H1 (cell line): ENCODE results near the gene LDLRAD3. TPM values are rescaled to one million over a fixed set of nuclear protein-coding genes. Genes with fewer than 3 reads are reported as not detected.
A peak's percentile ranks its signal among the peaks of the same experiment; 100 is the strongest.

Source experiments
- CTCF ChIA-PET: fragments of 300-600 bp; sonication (Branson Sonifier 250); formaldehyde crosslinking; loops from one replicate; lab custom pipeline; 2021; ENCODE audit not compliant: partially characterized antibody; lab: Charles Lee
- POLR2A ChIA-PET: fragments of 300-600 bp; sonication (Branson Sonifier 250); formaldehyde crosslinking; loops from one replicate; lab custom pipeline; 2021; ENCODE audit warnings: inconsistent platforms; ENCODE audit not compliant: partially characterized antibody; lab: Charles Lee
- DNase-seq, 2 experiments: peaks; one replicate each; pipeline versions ENCODE4 v3.0.0 to v3.0.0-alpha.2; 2010 to 2022; ENCODE audit warnings: low spot score in 2 of 2, low read depth in 1 of 2, mixed read lengths in 1 of 2
- FAIRE-seq: peaks from 2 replicates; lab custom pipeline; 2011; peaks lifted over from hg19 to GRCh38; lab: Jason Lieb, UNC
- H2AFZ ChIP-seq: 2 replicates; pipeline ENCODE4 v1.8.1; 2012; ENCODE audit warnings: low read length, inconsistent platforms
- H2AK5ac ChIP-seq: 2 replicates; pipeline ENCODE4 v1.6.1; 2013; ENCODE audit warnings: low read depth, low read length
- H2BK120ac ChIP-seq: replicated peaks from 2 replicates; pipeline ENCODE3; 2013; ENCODE audit warnings: low read depth, low read length, inconsistent platforms
- H2BK12ac ChIP-seq: 2 replicates; pipeline ENCODE4 v1.6.1; 2013; ENCODE audit warnings: low read depth, low read length
- H2BK15ac ChIP-seq: 2 replicates; pipeline ENCODE4 v1.6.1; 2013; ENCODE audit warnings: low read length
- H2BK20ac ChIP-seq: 2 replicates; pipeline ENCODE4 v1.6.1; 2013; ENCODE audit warnings: low read length
- H2BK5ac ChIP-seq: 2 replicates; pipeline ENCODE4 v1.6.1; 2013; ENCODE audit warnings: low read depth, low read length
- H3K14ac ChIP-seq: 2 replicates; pipeline ENCODE4 v1.6.1; 2013; ENCODE audit warnings: inconsistent platforms; ENCODE audit not compliant: insufficient read length
- H3K18ac ChIP-seq: 2 replicates; pipeline ENCODE4 v1.6.1; 2013; ENCODE audit warnings: low read length; ENCODE audit errors: extremely low read depth
- H3K23ac ChIP-seq: 2 replicates; pipeline ENCODE4 v1.6.1; 2013; ENCODE audit warnings: inconsistent platforms; ENCODE audit not compliant: insufficient read length
- H3K23me2 ChIP-seq: 2 replicates; pipeline ENCODE4 v1.6.1; 2013; ENCODE audit warnings: low read depth, low read length
- H3K27ac ChIP-seq: 2 replicates; pipeline ENCODE4 v1.6.1; 2011; ENCODE audit warnings: low read depth, low read length, inconsistent platforms
- H3K27me3 ChIP-seq, 4 experiments: replicated peaks in 1 of 4; 1 replicate in 1 of 4; 2 replicates in 3 of 4; pipeline versions ENCODE4 v1.6.1 to v1.8.1; 2011 to 2013; ENCODE audit warnings: low read length in 3 of 4, mild to moderate bottlenecking in 3 of 4, inconsistent platforms in 2 of 4, mixed read lengths in 2 of 4, moderate library complexity in 1 of 4; ENCODE audit not compliant: control insufficient read depth in 3 of 4, insufficient read depth in 3 of 4; ENCODE audit errors: extremely low read depth in 1 of 4
- H3K36me3 ChIP-seq, 4 experiments: 2 replicates each; pipeline versions ENCODE4 v1.6.1 to v1.8.1; 2011 to 2013; ENCODE audit warnings: mild to moderate bottlenecking in 4 of 4, low read length in 3 of 4, moderate library complexity in 2 of 4, control low read depth in 1 of 4, inconsistent platforms in 1 of 4; ENCODE audit not compliant: insufficient read depth in 4 of 4, control insufficient read depth in 2 of 4
- H3K4ac ChIP-seq: replicated peaks from 2 replicates; pipeline ENCODE3; 2013; ENCODE audit warnings: low read length, low read depth, mixed read lengths, inconsistent platforms; ENCODE audit not compliant: insufficient read length
- H3K4me1 ChIP-seq, 4 experiments: replicated peaks in 1 of 4; 1 replicate in 1 of 4; 2 replicates in 3 of 4; pipeline versions ENCODE4 v1.6.1 to v1.8.1; 2011 to 2013; ENCODE audit warnings: low read length in 3 of 4, inconsistent platforms in 2 of 4, mixed read lengths in 1 of 4; ENCODE audit not compliant: insufficient read depth in 4 of 4, control insufficient read depth in 3 of 4
- H3K4me2 ChIP-seq, 2 experiments: 2 replicates each; pipeline versions ENCODE4 v1.6.1 to v1.8.1; 2011 to 2013; ENCODE audit warnings: low read depth in 2 of 2, low read length in 2 of 2, control low read depth in 1 of 2, inconsistent platforms in 1 of 2, mild to moderate bottlenecking in 1 of 2; ENCODE audit not compliant: insufficient read depth in 1 of 2
- H3K4me3 ChIP-seq, 4 experiments: fragments of 200-600, 300-600 bp in 1 of 4; sonication (generic), shearing (Covaris generic), sonication (Bioruptor Twin) in 1 of 4; 2 replicates each; pipeline versions ENCODE4 v1.5.1 to v1.8.1; 2011 to 2016; ENCODE audit warnings: low read length in 4 of 4, low read depth in 3 of 4, control low read depth in 2 of 4, inconsistent platforms in 2 of 4, mild to moderate bottlenecking in 2 of 4, mixed read lengths in 1 of 4, moderate library complexity in 1 of 4; ENCODE audit not compliant: insufficient read depth in 2 of 4; ENCODE audit errors: extremely low read depth in 1 of 4
- H3K56ac ChIP-seq: replicated peaks from 2 replicates; pipeline ENCODE3; 2013; ENCODE audit warnings: low read depth, mild to moderate bottlenecking, mixed read lengths, low read length, inconsistent platforms; ENCODE audit not compliant: insufficient read length
- H3K79me1 ChIP-seq: 2 replicates; pipeline ENCODE4 v1.6.1; 2013; ENCODE audit warnings: low read depth, low read length, control low read depth
- H3K79me2 ChIP-seq, 2 experiments: 2 replicates each; pipeline versions ENCODE4 v1.6.1 to v1.8.1; 2012 to 2013; ENCODE audit warnings: low read length in 2 of 2, mild to moderate bottlenecking in 2 of 2, inconsistent platforms in 1 of 2; ENCODE audit not compliant: insufficient read depth in 2 of 2, control insufficient read depth in 1 of 2
- H3K9ac ChIP-seq, 4 experiments: replicated peaks in 1 of 4; 1 replicate in 1 of 4; 2 replicates in 3 of 4; pipeline versions ENCODE4 v1.6.1 to v1.8.1; 2011 to 2013; ENCODE audit warnings: low read depth in 3 of 4, low read length in 3 of 4, control low read depth in 2 of 4, mild to moderate bottlenecking in 2 of 4, moderate library complexity in 2 of 4, inconsistent platforms in 1 of 4; ENCODE audit errors: extremely low read depth in 1 of 4
- H3K9me3 ChIP-seq, 2 experiments: 2 replicates each; pipeline versions ENCODE4 v1.6.1 to v1.8.1; 2012 to 2013; ENCODE audit warnings: mild to moderate bottlenecking in 2 of 2, moderate library complexity in 2 of 2, control low read depth in 1 of 2, inconsistent platforms in 1 of 2, low read depth in 1 of 2, low read length in 1 of 2, mixed read lengths in 1 of 2; ENCODE audit not compliant: insufficient read depth in 2 of 2
- H4K20me1 ChIP-seq, 2 experiments: replicated peaks in 1 of 2; 2 replicates each; pipeline versions ENCODE3 to v1.8.1; 2011 to 2013; ENCODE audit warnings: inconsistent platforms in 2 of 2, low read length in 2 of 2, mild to moderate bottlenecking in 1 of 2; ENCODE audit not compliant: insufficient read depth in 2 of 2, control insufficient read depth in 1 of 2
- H4K5ac ChIP-seq: 2 replicates; pipeline ENCODE4 v1.6.1; 2013; ENCODE audit warnings: low read length, low read depth, mixed read lengths, inconsistent platforms; ENCODE audit not compliant: insufficient read length
- H4K8ac ChIP-seq: 2 replicates; pipeline ENCODE4 v1.8.0; 2013; ENCODE audit warnings: mild to moderate bottlenecking, moderate library complexity, low read length, inconsistent platforms; ENCODE audit not compliant: insufficient read depth; ENCODE audit errors: extremely low read depth
- H4K91ac ChIP-seq: replicated peaks from 2 replicates; pipeline ENCODE3; 2013; ENCODE audit warnings: low read length, mixed read lengths, inconsistent platforms; ENCODE audit not compliant: insufficient read length
- BRCA1 ChIP-seq: IDR thresholded peaks from 2 replicates; pipeline ENCODE4 v1.6.1; 2012; ENCODE audit warnings: low read depth, low read length, improper control_type of control experiment
- POLR2A ChIP-seq, 2 experiments: IDR thresholded peaks; 1 replicate in 1 of 2; 2 replicates in 1 of 2; pipeline ENCODE4 v1.6.1; 2011; ENCODE audit warnings: low read depth in 2 of 2, low read length in 2 of 2, mild to moderate bottlenecking in 2 of 2; ENCODE audit errors: control extremely low read depth in 1 of 2
- TCF12 ChIP-seq: IDR thresholded peaks from 2 replicates; pipeline ENCODE4 v1.6.1; 2011; ENCODE audit warnings: low read depth, mild to moderate bottlenecking, low read length
- whole genome bisulfite sequencing, 2 experiments: shearing (Covaris generic) in 1 of 2; methylation state at CpG; one replicate each; pipeline versions ENCODE4 v1.1.6 to v1.1.7; 2013 to 2015; ENCODE audit warnings: low lambda C conversion rate in 2 of 2, mixed read lengths in 2 of 2, inconsistent platforms in 1 of 2, low coverage in 1 of 2, missing lambda C conversion rate in 1 of 2; ENCODE audit not compliant: insufficient replicate concordance in 2 of 2, insufficient coverage in 1 of 2, insufficient read length in 1 of 2; ENCODE audit errors: extremely low coverage in 1 of 2, missing lambda C conversion rate in 1 of 2; 5-methylcytosine and 5-hydroxymethylcytosine counted together
- polyA plus RNA-seq, 7 experiments: library from polyadenylated mRNA; depleted of rRNA in 3 of 7; stranded (reverse) in 5 of 7; unstranded in 2 of 7; fragments of >200 nt in 5 of 7; fragments of 200-250 nt in 2 of 7; gene quantifications; 1 replicate in 5 of 7; 2 replicates in 1 of 7; 4 replicates in 1 of 7; pipeline versions ENCODE4 v1.2.1 to v1.2.3, GENCODE V29; 2011 to 2013; ENCODE audit warnings: missing spikeins in 2 of 7, mixed read lengths in 2 of 7
- total RNA-seq: library from RNA; stranded (reverse); fragmentation: NEBNext Ultra II Directional; extraction: Animal tissue kit (Norgen Biotek cat#: 25700); gene quantifications from 2 replicates; pipeline ENCODE4 v1.2.1, GENCODE V29; 2021

Gene LDLRAD3
- total and polyA plus RNA-seq, 2 of the 8 experiments (the other 6 are each of a cell fraction or from before 2014, with no cell fraction given): 18.6 to 22.8 TPM

DNA sequence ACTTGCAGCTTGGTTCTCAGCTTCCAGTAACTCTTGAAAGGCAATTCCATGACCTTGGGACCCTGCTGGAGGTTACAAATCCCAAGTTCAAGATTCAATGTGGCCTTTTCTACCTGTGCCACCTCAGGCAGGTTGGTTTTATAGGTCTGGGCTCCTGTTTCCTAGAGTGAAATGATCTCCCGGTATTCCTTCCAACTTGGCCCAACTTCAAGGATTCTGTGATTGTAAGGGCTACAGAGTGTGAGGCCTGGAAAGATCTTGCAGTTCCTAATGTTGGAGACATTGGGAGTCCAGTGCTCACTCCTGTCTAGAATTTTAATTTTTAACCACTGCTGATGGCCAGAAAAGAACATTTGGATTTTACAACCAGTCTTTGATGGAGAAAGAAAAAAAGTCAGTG lies 91.6 kb downstream of the LDLRAD3 start:
- Histone ChIP-seq H2BK5ac (no peak overlapping the region), H3K27me3 (no peaks in the 10 kb centered on the region), H4K8ac (no peak overlapping the region), H2AK5ac (no peak overlapping the region), H3K27ac (no peak overlapping the region), H3K4me1 (peaks cover 5 to 14% (median 10%) of the 10 kb centered on the region in 4 experiments), H4K5ac (no peak overlapping the region), H3K4ac (no peak overlapping the region), H3K14ac (no peak overlapping the region), H2BK20ac (no peak overlapping the region), H2BK15ac (0 out of 2 replicates have a peak overlapping the region, but pooled peaks have one; percentile 32), H2BK120ac (no peak overlapping the region), H3K23ac (no peak overlapping the region), H3K9me3 (no peaks in the 10 kb centered on the region), H2BK12ac (no peak overlapping the region; the same call in 1 of the 2 replicates), H2AFZ (no peak overlapping the region), H3K36me3 (peaks cover 0 to 9% (median 0%) of the 10 kb centered on the region in 4 experiments; a peak in 3 of 8 replicates), H3K9ac (no peak overlapping the region), H4K91ac (no peak overlapping the region), H3K56ac (no peak overlapping the region), H3K23me2 (no peaks in the 10 kb centered on the region), H3K4me3 (no peak overlapping the region), H3K18ac (no peak overlapping the region), H3K79me2 (peaks cover 3 to 38% of the 10 kb centered on the region in 2 experiments), H3K4me2 (no peak overlapping the region), H4K20me1 (no peaks in the 10 kb centered on the region), H3K79me1 (peaks cover 13% of the 10 kb centered on the region)
- POLR2A ChIA-PET: interaction anchor here (1.1 kb wide), 1 partner anchor 74 kb away, joined by 3 read pairs; no protein-coding TSS in a partner anchor
- no peak for DNase-seq
- 93% methylated on average over 1 of the region's 1 CpG; no CpG with 5 or more reads in 1 of the 2 experiments for WGBS, 2 experiments
- CTCF ChIA-PET: interaction anchor here (1.2 to 1.7 kb wide), 4 partner anchors 11 to 114 kb away, joined by 3 to 7 read pairs (median 4); no protein-coding TSS in a partner anchor
- no peak for FAIRE-seq
- TF ChIP-seq POLR2A (IDR thresholded peaks at IDR 0.05; ENCODE audit: control extremely low read depth in 1 of 2, low read depth in 2 of 2, low read length in 2 of 2) (no peak), BRCA1 (no peak), TCF12 (no peak)
